PC-3 (cell line): ENCODE results near the gene R3HDM4. TPM values are rescaled to one million over a fixed set of nuclear protein-coding genes. Genes with fewer than 3 reads are reported as not detected.

Experiments
- ATAC-seq: fragments of 200-7000 bp; cut with Tn5 transposase; 2 replicates; pipeline ENCODE4 v1.9.1; 2020; ENCODE audit warnings: mild to moderate bottlenecking, moderate library complexity
- BruUV-seq: library from RNA; stranded (reverse); fragments of 400-500 nt; replicated peaks from 2 replicates; lab custom pipeline; 2021; lab: Mats Ljungman, UMichigan
- CTCF ChIA-PET: fragments of 300-600 bp; sonication (Branson Sonifier 250); formaldehyde crosslinking; loops from one replicate; lab custom pipeline; 2022; ENCODE audit warnings: antibody characterized with exemption; lab: Charles Lee
- POLR2A ChIA-PET: fragments of 300-600 bp; sonication (Branson Sonifier 250); formaldehyde crosslinking; loops from one replicate; lab custom pipeline; 2022; ENCODE audit warnings: antibody characterized with exemption; ENCODE audit not compliant: unreplicated experiment; lab: Charles Lee
- DNase-seq: peaks from one replicate; pipeline ENCODE4 v3.0.0-alpha.2; 2015
- H2AFZ ChIP-seq: fragments of 300-600 bp; sonication (generic); 2 replicates; pipeline ENCODE4 v1.6.0; 2016; ENCODE audit warnings: antibody characterized with exemption, low read length
- H3F3A ChIP-seq: fragments of 300-600 bp; sonication (generic); one replicate; pipeline ENCODE4 v1.6.0; 2017; ENCODE audit warnings: antibody characterized with exemption, low read length, control low read depth, mild to moderate bottlenecking; ENCODE audit not compliant: unreplicated experiment
- H3K27ac ChIP-seq: fragments of 300-600 bp; sonication (generic); 2 replicates; pipeline ENCODE4 v1.5.1; 2016; ENCODE audit warnings: mild to moderate bottlenecking, low read length
- H3K27me3 ChIP-seq: fragments of 300-600 bp; sonication (generic); 2 replicates; pipeline ENCODE4 v1.6.1; 2016; ENCODE audit warnings: low read length, mixed read lengths
- H3K36me3 ChIP-seq: fragments of 300-600 bp; sonication (generic); 2 replicates; pipeline ENCODE4 v1.6.1; 2016; ENCODE audit warnings: low read depth, mixed run types, low read length, mixed read lengths
- H3K4me1 ChIP-seq: fragments of 300-600 bp; sonication (generic); 2 replicates; pipeline ENCODE4 v1.5.1; 2016; ENCODE audit warnings: low read length; ENCODE audit not compliant: insufficient read depth
- H3K4me2 ChIP-seq: fragments of 300-600 bp; sonication (generic); 2 replicates; pipeline ENCODE4 v1.6.0; 2016; ENCODE audit warnings: low read length
- H3K4me3 ChIP-seq: fragments of 300-600 bp; sonication (generic); 2 replicates; pipeline ENCODE4 v1.5.1; 2016; ENCODE audit warnings: mild to moderate bottlenecking, low read length, mixed read lengths
- H3K79me2 ChIP-seq: fragments of 300-600 bp; sonication (generic); 2 replicates; pipeline ENCODE4 v1.6.1; 2017; ENCODE audit warnings: low read length, mixed read lengths
- H3K9ac ChIP-seq: fragments of 300-600 bp; sonication (generic); 2 replicates; pipeline ENCODE4 v1.6.0; 2016; ENCODE audit warnings: mild to moderate bottlenecking, low read length
- H3K9me2 ChIP-seq: fragments of 300-600 bp; sonication (generic); replicated peaks from 2 replicates; pipeline ENCODE4 v1.6.1; 2016; ENCODE audit warnings: mixed run types, low read length, mixed read lengths
- H3K9me3 ChIP-seq: fragments of 300-600 bp; sonication (generic); 2 replicates; pipeline ENCODE4 v1.6.1; 2016; ENCODE audit warnings: low read length, mixed read lengths
- H4K20me1 ChIP-seq: fragments of 300-600 bp; sonication (generic); 2 replicates; pipeline ENCODE4 v1.6.1; 2016; ENCODE audit warnings: low read length, mixed read lengths
- CTCF ChIP-seq: fragments of 300-600 bp; sonication (generic); conservative IDR thresholded peaks from 2 replicates; pipeline ENCODE4 v1.5.1; 2017; ENCODE audit warnings: antibody characterized with exemption, low read depth, mild to moderate bottlenecking, low read length
- EZH2 ChIP-seq: fragments of 300-600 bp; sonication (generic); IDR thresholded peaks from one replicate; pipeline ENCODE4 v1.6.1; 2017; ENCODE audit warnings: antibody characterized with exemption, mild to moderate bottlenecking, low read length; ENCODE audit not compliant: unreplicated experiment
- EZH2phosphoT487 ChIP-seq: fragments of 300-600 bp; sonication (generic); IDR thresholded peaks from 2 replicates; pipeline ENCODE4 v1.6.1; 2018; ENCODE audit warnings: mild to moderate bottlenecking, antibody characterized with exemption, low read length, borderline replicate concordance
- intact Hi-C: fragments of 100-400 bp; cut with micrococcal nuclease; formaldehyde crosslinking; loops from 2 replicates; pipeline ENCODE4 v1.9.0; 2023
- total RNA-seq: library from RNA; depleted of rRNA; stranded (reverse); fragments of >200 nt; gene quantifications from 2 replicates; pipeline ENCODE4 v1.2.3, GENCODE V29; 2014

R3HDM4 gene
- total RNA-seq, 1 experiment from 2014 or later = 44.9 TPM

DNA sequence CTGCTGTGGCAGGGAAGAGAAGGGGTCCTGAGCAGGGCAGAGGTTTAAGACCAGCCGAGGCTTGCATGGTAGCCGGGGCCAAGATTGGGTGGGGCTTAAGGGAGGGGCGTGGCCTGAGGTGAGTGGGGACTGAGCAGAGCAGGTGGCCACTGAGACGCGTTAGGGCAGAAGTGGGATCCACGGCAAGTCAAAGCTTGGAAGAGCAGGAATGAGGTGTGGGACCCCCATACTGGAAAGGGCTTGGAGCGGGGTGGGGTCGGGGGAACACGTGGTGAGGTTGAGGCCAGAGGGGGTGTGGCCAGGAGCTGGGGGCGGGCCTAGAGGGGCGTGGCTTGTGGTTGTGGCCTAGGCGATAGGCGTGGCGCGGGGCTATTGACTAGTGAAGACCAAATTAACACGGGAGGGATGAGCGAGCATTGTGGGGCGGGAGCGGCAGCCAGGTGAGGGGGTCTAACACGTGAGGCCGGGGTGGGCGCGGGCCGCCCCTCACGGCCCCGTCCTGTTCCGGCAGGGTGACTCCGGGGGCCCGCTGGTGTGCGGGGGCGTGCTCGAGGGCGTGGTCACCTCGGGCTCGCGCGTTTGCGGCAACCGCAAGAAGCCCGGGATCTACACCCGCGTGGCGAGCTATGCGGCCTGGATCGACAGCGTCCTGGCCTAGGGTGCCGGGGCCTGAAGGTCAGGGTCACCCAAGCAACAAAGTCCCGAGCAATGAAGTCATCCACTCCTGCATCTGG is 50.3 kb downstream of the R3HDM4 start:
- BruUV-seq = no TSS peak
- ATAC-seq = peak; percentile 12
- TF ChIP-seq EZH2phosphoT487 = no peak
- no peak for TF ChIP-seq CTCF
- no peak for TF ChIP-seq EZH2
- CTCF ChIA-PET = no interaction called here
- no peak overlapping the region for H2AFZ ChIP-seq
- no peak for DNase-seq
- H3K9me2 ChIP-seq = no peaks in the 10 kb centered on the region
- no peaks in the 10 kb centered on the region for H3K79me2 ChIP-seq
- no peaks in the 10 kb centered on the region for H3K9me3 ChIP-seq
- intact Hi-C loops = no loop called here
- no peaks in the 10 kb centered on the region for H3K27me3 ChIP-seq
- H3K4me2 ChIP-seq = no peak overlapping the region
- no peaks in the 10 kb centered on the region for H3K36me3 ChIP-seq
- H3F3A ChIP-seq = no peaks in the 10 kb centered on the region
- no peak overlapping the region for H3K9ac ChIP-seq
- H3K27ac ChIP-seq = no peak overlapping the region
- no peaks in the 10 kb centered on the region for H3K4me1 ChIP-seq
- POLR2A ChIA-PET = interaction anchor here (0.6 kb wide), 1 partner anchor 13 kb away, joined by 5 read pairs; no protein-coding TSS in a partner anchor
- H3K4me3 ChIP-seq = no peak overlapping the region
- no peaks in the 10 kb centered on the region for H4K20me1 ChIP-seq

DNA sequence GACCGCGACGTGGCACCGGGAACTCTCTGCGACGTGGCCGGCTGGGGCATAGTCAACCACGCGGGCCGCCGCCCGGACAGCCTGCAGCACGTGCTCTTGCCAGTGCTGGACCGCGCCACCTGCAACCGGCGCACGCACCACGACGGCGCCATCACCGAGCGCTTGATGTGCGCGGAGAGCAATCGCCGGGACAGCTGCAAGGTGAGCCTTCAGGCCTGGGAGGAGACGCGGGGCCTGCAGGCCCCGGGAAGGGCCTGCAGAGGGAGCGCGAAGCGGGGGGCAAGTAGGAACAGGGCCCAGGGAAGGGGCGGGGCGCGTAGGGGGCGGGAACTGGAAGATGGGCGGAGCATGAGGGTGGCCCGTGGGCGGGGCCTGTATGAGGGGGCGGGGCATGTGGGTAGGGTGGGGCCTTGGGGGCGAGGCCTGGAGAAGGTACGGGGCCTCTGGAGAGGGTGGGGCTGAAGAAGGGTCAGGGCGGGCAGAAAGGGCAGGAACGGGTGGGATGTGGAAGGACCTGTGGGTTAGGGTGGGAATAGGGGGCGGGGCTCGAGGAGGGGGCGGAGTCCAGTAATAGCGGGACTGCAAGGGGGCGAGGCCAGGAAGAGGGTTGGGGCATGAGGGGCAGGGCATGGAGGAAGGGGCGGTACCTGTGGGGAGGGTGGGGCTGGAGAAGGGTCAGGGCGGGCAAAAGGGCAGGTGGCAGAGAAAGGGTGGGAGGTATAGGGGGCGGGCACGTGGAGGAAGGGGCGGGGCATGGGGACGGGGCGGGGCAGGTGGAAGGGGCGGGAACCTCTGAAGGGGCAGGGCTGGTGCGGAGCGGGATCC is 51.1 kb downstream of the R3HDM4 start:
- no TSS peak for BruUV-seq
- POLR2A ChIA-PET = no interaction called here
- ATAC-seq (peak; percentile 11), DNase-seq (peak; percentile 41)
- H3K9ac ChIP-seq = no peak overlapping the region
- no peaks in the 10 kb centered on the region for H3K9me2 ChIP-seq
- no peak overlapping the region for H3K4me3 ChIP-seq
- no peak for TF ChIP-seq CTCF
- no peak for TF ChIP-seq EZH2
- no peak for TF ChIP-seq EZH2phosphoT487
- H3K4me1 ChIP-seq = no peaks in the 10 kb centered on the region
- no peak overlapping the region for H3K27ac ChIP-seq
- no peaks in the 10 kb centered on the region for H3K36me3 ChIP-seq
- no peaks in the 10 kb centered on the region for H3K79me2 ChIP-seq
- no peak overlapping the region for H2AFZ ChIP-seq
- H3K4me2 ChIP-seq = peak overlapping the region; percentile 22; the same call in 1 of the 2 replicates
- H3K27me3 ChIP-seq = no peaks in the 10 kb centered on the region
- no peaks in the 10 kb centered on the region for H3K9me3 ChIP-seq
- no peaks in the 10 kb centered on the region for H4K20me1 ChIP-seq
- no peaks in the 10 kb centered on the region for H3F3A ChIP-seq
- CTCF ChIA-PET = no interaction called here
- intact Hi-C loops = no loop called here
